LNCAP (cell line): ENCODE measurements around the gene RAET1G.

Experiments used
- TF ChIP-seq, protein P1 (sequence below): fragments of 450-650 bp; IDR thresholded peaks from 2 replicates; pipeline ENCODE4 v1.5.1; 2017; ENCODE audit warnings: mild to moderate bottlenecking

RAET1G gene

DNA sequence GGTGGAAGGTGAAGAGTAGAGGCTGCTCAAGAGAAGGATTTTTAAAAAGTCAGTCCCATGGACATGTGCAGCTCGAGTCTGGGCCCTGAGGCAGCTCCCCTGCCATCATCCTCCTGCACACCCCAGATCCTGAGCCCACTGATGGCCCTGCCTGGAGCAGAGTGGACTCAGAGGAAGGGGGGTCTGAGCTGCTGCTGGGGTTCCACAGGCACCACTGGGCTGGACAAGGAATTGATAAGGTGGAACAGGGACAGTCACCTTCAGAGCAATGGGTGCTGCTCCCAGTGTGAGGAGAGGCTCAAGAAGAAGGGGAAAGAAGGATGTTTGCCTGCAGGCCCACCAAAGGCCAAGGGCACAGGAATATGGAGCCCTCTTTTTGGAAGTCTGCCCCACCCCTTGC is 25.1 kb upstream of the RAET1G start:
- TF ChIP-seq, protein P1, sequence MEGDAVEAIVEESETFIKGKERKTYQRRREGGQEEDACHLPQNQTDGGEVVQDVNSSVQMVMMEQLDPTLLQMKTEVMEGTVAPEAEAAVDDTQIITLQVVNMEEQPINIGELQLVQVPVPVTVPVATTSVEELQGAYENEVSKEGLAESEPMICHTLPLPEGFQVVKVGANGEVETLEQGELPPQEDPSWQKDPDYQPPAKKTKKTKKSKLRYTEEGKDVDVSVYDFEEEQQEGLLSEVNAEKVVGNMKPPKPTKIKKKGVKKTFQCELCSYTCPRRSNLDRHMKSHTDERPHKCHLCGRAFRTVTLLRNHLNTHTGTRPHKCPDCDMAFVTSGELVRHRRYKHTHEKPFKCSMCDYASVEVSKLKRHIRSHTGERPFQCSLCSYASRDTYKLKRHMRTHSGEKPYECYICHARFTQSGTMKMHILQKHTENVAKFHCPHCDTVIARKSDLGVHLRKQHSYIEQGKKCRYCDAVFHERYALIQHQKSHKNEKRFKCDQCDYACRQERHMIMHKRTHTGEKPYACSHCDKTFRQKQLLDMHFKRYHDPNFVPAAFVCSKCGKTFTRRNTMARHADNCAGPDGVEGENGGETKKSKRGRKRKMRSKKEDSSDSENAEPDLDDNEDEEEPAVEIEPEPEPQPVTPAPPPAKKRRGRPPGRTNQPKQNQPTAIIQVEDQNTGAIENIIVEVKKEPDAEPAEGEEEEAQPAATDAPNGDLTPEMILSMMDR = no peak

DNA sequence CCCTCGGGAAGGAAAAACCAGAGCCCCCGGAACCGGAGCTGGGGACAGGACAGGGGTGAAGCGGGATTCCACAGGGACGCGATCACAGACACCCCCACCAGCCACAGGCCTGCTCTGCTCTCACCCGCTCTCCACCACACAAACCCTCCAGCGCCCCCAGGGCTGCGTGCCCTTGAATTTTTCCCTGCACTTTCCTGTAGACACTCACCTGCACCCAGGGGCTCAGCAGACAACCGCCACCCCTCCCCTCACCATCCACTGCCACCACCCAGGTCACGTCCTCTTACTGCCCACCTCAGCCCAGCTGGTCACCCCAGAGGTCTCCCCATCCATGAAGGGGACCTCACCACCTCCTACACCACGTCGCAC is 19.5 kb upstream of the RAET1G start:
- TF ChIP-seq, protein P1 = no peak

DNA sequence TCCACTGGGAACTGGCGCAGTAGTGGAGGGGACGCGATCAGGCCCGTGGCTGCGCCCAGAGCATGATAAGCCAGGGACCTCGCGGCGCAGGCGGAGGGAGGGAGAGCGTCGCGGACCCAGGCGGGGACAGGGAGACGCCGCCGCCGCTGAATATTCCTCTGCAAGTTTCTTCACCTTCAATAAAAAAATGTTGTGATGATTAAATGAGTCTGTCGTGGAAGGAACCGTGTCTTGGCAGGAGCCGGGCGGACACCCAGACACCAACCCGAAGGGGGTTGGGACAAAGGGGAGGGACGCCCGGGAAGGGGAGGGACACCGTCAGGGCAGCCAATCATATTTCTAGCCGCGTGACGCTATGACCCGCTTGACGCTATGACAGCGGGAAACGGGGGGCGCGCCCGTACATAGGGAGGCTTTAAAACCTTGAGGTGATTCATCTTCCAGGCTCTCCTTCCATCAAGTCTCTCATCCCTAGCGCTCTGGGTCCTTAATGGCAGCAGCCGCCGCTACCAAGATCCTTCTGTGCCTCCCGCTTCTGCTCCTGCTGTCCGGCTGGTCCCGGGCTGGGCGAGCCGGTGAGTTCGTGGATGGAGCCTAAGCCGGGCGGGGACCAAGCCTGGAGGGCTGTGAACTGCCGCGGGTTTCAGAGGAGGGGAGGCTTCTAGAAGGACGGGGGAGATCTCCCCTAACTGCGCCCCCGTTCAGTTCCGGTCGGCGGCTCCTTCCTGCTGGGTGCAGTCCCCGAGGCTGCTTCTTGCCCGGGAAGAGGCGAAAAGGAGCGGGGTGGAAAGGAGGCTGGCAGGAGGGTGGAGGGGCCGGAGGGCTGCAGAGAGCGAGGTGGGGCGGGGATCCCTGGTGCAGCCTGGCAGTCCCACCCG is 18.9 kb upstream of the RAET1G start, which contains the start of gene ULBP2:
ULBP2 (plus strand) TSS at position 432 of the 878 bp plus-strand sequence; CDS start at position 491, 59 bp downstream.
- TF ChIP-seq, protein P1 = no peak

DNA sequence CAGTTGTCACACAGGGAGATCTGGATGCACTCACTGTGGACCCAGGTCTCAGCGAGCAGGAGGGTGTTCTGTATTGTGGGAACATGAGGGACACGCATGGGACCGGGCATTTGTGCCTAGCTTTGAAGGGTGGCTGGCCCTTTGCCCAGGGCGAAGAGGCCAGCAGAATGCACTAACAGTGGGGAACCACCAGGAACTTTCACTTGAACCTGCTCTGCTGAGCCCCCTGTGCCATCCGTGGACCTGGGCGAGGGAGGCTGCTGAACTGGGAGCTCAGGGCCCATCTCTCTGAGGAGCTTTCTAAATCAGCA is 17.7 kb upstream of the RAET1G start:
- TF ChIP-seq, protein P1 = no peak

DNA sequence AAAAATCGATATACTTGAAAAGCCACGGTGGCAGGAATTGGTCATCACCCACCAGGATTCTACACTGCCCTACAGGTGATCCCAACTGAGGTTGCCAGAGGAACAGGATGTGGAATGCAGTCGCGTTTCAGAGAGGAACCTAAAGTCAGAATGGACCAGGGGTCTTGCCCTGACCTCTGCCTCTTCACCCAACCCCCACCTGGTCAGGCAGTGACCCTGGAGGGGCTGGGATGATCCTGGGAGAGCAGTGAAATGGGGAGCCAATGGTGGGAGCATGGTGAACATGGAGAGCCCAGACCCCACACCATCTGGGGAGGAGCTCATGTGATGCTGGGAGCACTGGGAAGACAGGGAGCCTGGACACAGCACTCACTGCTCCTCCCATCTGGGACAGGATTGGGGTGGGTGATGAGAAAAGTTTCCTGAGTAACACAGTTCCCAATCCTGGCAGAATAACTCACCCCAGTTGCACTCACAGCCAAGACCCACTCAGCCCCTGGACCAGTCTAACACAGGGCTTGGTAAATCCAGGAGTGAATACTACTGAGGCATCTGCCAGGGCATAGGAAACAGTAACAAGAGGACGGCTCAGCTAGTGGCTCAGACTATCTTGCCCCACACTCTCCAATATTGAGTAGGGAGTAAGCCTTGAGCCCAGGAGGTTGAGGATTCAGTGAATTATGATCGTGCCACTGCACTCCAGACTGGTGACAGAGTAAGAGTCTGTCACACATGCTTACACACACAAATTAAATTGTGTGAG is 17.2 kb upstream of the RAET1G start:
- TF ChIP-seq, protein P1 = no peak

DNA sequence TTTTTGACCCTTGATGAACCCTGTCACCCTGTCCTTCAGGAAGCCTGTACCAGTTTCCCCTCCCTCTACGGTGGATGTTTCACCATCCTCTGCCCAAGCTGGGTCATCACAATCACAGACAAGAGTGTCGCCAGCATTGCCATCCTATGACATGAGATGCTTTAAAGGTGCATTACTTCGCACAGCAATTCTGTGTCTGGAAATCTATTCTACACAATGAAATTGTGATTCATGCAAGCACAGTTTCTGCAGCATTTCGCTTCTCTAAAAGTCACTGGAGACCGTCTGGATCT is 16.4 kb upstream of the RAET1G start:
- TF ChIP-seq, protein P1 = no peak

DNA sequence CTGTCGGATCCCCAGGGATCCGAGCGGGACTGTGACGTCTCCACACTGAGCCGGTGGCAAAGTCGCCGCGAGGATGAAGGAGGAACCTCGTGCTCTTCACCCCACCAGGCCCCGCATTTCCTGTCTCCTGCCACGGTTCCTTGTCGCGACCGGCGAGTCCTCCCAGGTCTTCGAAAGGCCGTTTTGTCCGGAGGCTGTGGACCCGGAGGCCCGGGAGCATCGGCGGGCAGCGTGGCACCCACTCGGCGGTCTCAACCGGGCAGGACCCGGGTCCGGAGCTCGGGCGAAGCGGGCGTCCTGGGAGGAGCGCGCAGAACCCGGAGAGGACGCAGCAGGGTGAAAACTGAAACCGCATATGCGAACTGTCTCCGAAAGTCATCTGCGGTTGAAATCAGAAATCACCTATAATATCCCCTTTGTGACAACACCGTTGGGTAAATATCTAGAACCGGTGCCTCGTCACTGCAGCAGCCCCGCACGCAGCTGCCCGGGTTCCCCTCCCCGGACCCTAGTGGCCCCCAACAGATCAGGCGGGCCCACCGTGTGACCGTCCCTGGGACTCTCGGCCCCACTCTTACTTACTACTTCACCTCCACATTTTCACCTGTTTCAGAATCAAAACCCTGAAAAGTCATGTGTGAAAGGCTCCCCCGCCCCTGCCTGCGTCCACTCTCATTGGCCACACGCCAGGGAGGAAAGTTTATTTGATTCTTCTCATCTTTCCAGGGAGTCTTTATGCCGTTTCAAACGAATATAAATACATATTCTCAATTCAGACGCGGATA is 15.8 kb upstream of the RAET1G start:
- TF ChIP-seq, protein P1 = no peak
